ENCODE data around the gene SBNO1.
"Not testable (repeated sequence)": the region's sequence is repeated elsewhere in the genome, so short reads cannot be mapped to it uniquely, and the experiment has no call there.

Gene SBNO1

GRCh38 chr12:123388177-123388950 is 23.7 kb upstream of the SBNO1 start:
- peak in 1 of 2 experiments; percentile 57 for DNase-seq

DNA sequence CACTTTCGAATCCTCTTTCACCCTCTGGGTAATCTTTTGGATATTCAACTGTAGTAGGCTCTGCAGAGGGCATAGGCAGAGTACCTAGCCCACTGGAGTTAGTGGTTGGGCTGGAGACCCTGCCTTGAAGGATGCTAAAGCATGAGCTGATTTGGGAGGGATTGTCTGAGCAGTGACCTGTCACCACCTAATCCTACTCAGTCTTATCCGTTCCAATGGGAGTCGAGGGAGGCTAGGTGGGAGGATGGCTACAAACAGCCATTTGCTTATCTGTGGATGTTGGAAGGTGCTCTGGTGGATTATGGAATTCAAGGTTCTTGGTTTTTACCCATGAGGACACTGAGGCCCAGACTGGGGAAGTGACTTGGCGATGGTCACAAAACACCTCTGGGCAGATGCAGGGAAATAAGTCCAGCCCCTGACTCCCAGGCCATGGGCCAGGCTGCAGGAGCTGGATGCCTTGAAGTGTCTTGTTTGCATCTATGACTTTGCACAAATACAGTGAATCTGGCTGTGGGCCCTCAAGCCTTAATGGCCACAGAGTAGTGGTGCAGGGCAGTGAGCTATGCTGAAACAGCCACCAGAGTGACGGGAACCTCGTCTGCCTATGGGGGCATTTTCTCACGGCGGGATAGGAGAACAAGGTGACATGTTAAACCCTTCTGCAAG is 23.0 kb upstream of the SBNO1 start:
- DNase-seq = no peak

DNA sequence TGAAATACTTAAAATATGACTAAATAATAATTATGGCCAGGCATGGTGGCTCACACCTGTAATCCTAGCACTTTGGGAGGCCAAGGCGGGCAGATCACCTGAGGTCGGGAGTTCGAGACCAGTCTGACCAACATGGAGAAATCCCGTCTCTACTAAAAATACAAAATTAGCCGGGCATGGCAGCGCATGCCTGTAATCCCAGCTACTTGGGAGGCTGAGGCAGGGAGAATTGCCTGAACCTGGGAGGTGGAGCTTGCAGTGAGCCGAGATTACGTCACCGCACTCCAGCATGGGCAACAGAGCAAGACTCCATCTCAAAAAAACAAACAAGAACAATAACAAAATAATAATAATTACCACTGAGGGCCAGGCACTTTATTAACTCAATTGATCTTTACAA is 20.9 kb upstream of the SBNO1 start:
- DNase-seq = not testable (repeated sequence)

DNA sequence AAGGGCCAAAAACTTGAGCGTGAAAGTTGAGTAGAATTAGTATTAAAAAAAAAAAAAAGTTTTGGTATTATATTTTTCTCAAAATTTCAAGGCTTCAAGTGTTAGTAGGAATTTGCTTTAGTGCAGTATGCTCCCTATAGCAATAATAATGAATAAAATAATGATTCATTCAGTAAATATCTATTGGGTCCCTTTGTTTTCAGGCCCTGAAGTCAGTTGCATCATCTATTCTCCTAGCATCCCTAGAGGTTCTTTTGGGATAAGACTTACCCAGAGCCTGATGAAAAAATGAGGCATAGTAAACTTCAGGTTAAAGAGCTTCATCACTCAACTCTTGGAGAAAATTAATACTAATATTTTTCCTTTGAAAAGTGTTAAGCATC is 20.3 kb upstream of the SBNO1 start:
- peak in 1 of 2 experiments; percentile 24 for DNase-seq

DNA sequence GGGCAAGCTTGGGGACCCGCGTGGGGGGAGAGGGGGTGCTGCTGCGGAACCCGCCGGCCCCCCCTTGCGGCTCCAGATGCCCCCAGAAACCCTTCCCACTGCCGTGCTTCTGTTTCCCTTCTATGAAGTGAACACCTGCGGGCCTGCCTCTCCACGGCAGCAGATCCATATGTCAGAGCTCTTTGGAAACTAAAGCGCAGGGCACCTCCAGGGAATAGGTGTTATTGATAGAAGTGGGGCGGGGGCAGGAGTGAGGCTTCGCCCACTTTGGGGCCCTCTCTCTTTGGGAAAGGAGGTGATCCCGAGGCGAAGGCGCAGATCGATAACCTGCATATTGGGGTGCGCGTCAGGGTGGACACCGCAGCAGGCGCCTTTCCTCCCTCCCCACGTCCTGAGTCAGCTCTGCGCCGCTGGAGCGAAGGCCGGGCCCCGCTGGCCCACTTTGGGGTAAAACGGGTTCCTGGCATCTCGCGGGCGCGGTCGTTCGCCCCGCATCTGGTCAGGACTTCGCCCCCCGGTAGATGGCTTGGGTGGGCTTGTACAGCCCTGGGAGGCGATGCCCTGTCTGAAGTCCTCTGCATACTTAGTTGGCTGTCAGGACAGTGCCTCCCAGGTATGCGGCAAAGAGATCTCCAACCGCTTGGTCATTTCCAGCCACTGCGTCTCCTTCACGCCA is 19.8 kb upstream of the SBNO1 start:
- DNase-seq = peak in 1 of 2 experiments; percentile 61

DNA sequence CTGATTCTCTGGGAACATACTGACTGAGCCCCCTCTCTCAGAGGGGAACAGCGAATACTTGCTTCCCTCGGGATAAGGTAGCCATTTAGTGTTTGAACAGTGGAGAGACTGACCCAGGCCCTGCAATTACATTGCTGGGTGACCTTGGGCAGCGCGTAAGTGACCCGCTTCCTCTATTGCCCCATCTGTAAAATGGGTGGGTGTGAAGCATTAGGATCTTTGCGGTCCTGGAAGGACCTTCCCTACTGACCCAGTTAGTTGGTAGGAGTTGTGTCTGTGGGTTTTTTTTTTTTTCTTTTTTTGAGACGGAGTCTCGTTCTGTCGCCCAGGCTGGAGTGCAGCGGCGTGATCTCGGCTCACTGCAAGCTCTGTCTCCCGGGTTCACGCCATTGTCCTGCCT is 18.0 kb upstream of the SBNO1 start:
- DNase-seq = no peak

DNA sequence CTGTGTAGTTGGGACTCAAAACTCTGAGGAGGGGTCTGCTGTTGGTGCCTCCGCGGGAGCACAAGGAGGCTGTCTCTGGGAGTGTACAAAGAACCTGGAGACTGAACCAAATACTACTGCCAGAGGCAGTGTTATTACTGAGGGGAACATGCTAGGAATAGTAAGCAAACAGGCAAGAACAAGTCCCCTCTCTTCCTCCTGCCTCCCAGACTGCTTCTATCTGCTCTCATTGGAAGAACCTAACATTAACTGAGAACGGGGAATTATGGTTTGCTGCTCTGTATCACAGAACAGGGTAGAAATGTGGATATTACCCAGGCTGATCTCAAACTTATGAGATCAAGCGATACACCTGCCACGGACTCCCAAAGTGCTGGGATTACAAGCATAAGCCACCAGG is 14.7 kb upstream of the SBNO1 start:
- no peak for DNase-seq

- not testable (repeated sequence) for DNase-seq
Measured at GRCh38 chr12:123372415-123372814, 7.8 kb upstream of the SBNO1 start.

DNA sequence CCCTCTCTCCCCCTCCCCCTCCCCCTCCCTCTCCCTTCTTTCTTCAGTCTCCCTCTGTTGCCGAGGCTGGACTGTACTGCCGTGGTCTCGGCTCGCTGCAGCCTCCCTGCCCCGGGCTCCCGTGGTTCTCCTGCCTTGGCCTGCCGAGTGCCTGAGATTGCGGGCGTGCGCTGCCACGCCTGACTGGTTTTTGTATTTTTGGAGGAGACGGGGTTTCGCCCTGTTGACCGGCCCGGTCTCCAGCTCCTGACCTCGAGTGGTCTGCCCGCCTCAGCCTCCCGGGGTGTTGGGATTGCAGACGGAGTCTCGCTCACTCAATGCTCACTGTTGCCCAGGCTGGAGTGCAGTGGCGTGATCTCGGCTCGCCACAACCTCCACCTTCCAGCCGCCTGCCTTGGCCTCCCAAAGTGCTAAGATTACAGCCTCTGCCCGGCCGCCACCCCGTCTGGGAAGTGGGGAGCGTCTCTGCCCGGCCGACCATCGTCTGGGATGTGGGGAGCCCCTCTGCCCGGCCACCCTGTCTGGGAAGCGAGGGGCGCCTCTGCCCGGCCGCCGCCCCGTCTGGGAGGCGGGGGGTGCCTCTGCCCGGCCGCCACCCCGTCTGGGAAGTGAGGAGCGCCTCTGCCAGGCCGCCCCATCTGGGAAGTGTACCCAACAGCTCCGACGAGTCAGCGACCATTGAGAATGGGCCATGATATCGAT is 7.2 kb upstream of the SBNO1 start:
- not testable (repeated sequence) for DNase-seq

- DNase-seq = no peak
Measured at GRCh38 chr12:123369229-123369628, 4.6 kb upstream of the SBNO1 start.

- DNase-seq = not testable (repeated sequence)
Measured at GRCh38 chr12:123368431-123368830, 3.8 kb upstream of the SBNO1 start.

- no peak for DNase-seq
Measured at GRCh38 chr12:123367511-123367910, 2.9 kb upstream of the SBNO1 start.

GRCh38 chr12:123365025-123365917 is 624 bp upstream of the SBNO1 start:
- DNase-seq = peak; percentile 93 to 98

- peak in 1 of 2 experiments; percentile 58 for DNase-seq
Measured at GRCh38 chr12:123363740-123364531, 711 bp downstream of the SBNO1 start.

GRCh38 chr12:123363390-123363739 is 1.3 kb downstream of the SBNO1 start:
- DNase-seq = peak in 1 of 2 experiments; percentile 58

GRCh38 chr12:123358035-123358434 is 6.6 kb downstream of the SBNO1 start:
- DNase-seq = no peak

DNA sequence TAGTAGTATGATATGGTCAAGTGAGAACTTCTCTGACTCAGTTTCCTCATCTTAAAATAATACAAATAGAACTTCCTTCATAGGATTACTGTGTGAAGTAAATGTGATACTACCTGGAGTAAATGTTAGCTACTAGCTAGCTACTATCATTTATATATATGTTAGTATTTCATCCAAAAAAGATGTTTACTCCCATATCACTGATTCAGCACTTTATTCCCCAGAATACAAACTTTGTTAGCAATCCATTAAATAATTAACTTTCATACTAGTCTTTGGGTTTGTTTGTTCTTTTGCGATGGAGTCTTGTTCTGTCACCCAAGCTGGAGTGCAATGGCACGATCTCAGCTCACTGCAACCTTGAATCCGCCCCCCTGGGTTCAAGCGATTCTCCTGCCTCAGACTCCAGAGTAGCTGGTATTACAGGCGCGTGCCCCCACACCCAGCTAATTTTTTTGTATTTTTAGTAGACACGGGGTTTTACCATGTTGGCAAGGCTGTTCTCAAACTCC is 8.4 kb downstream of the SBNO1 start:
- DNase-seq = no peak

DNA sequence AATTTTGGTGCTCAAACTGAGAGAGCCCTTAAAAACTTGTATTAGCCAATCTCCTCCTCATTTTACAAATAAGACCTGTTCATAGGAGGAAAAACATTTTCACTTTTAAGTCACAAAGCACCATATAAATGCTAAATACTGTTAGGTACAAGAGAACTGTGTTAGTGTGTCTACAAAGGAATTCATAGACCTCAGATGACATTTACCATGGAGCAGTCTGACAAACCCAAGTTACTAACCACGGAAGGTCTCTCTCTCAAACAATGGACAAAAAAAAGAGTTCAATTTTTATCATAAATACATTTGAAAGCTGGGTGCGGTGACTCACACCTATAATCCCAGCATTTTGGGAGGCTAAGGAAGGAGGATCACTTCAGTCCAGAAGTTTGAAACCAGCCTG is 10.0 kb downstream of the SBNO1 start:
- DNase-seq = no peak

DNA sequence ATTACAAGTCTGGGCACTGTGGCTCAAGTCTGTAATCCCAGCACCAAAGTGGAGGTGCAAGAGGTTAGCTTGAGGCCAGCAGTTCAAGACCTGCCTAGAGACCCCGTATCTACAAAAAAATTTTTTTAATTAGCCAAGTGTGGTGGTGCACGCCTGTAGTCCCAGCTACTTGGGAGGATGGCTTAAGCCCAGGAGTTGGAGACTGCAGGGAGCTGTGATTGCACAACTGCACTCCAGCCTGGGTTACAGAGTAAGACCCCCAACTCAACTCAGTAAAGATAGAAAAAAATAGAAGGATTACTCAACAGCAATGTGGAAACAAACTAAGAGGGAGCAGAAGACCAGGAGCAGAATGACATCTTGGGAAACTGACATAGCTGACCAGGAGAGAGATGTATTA is 13.3 kb downstream of the SBNO1 start:
- DNase-seq = no peak

- DNase-seq = no peak
Measured at GRCh38 chr12:123346946-123347345, 17.7 kb downstream of the SBNO1 start.

DNA sequence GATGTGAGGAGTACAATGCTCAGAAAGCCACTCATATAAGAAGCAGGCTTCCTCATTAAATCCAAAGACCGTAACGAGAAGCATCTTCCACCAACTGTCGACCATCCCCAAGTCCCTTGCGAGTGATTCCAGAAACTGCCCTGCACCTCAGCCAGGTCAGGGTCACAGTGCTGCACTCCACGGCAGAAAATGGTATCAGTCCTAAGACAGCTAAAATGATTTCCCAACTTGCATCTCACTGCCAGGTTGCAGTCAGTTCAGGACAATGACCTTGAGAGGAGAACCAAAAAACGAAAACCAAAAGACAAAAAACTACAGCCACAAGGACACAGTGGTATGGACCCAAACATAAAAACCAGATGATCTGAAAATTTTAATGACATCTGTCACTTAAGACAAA is 20.6 kb downstream of the SBNO1 start:
- no peak for DNase-seq

All from SW 1271 (cell line).